ENCODE measurements around the gene USP32. TPM values are rescaled to one million over a fixed set of nuclear protein-coding genes. Genes with fewer than 3 reads are reported as not detected.

The USP32 gene
- polyA plus RNA-seq, 4 donors = 38.1 to 47.9 (median 41.4) TPM

- no peak for DNase-seq (ENCODE audit: low read depth in 4 of 4, low spot score in 2 of 4)
These were observed 250.6 kb downstream of the USP32 start for GRCh38 chr17:60141111-60142018.

GRCh38 chr17:60139438-60140285 is 252.3 kb downstream of the USP32 start:
- no peak for DNase-seq (ENCODE audit: low read depth in 4 of 4, low spot score in 2 of 4)

GRCh38 chr17:60138769-60139437 is 253.0 kb downstream of the USP32 start:
- DNase-seq (ENCODE audit: low read depth in 4 of 4, low spot score in 2 of 4) = no peak

- no peak for DNase-seq (ENCODE audit: low read depth in 4 of 4, low spot score in 2 of 4)
These were observed 254.2 kb downstream of the USP32 start for GRCh38 chr17:60137731-60138130.

- no peak for DNase-seq (ENCODE audit: low read depth in 4 of 4, low spot score in 2 of 4)
These were observed 255.8 kb downstream of the USP32 start for GRCh38 chr17:60135951-60136666.

- peak in 1 of 4 donors; percentile 82 for DNase-seq (ENCODE audit: low read depth in 4 of 4, low spot score in 2 of 4)
These were observed 256.6 kb downstream of the USP32 start for GRCh38 chr17:60135151-60135950.

- no peak for DNase-seq (ENCODE audit: low read depth in 4 of 4, low spot score in 2 of 4)
These were observed 257.4 kb downstream of the USP32 start for GRCh38 chr17:60134396-60135150.

- DNase-seq (ENCODE audit: low read depth in 4 of 4, low spot score in 2 of 4) = no peak
These were observed 261.5 kb downstream of the USP32 start for GRCh38 chr17:60130466-60130865.

GRCh38 chr17:60129164-60129563 is 262.8 kb downstream of the USP32 start:
- DNase-seq (ENCODE audit: low read depth in 4 of 4, low spot score in 2 of 4) = no peak

Other genes with a start within 250 kb of the USP32 start
- 10 to 100 TPM; 35.5 to 60.0 (median 46.5) TPM for gene CA4, start 242.2 kb downstream of the USP32 start, polyA plus RNA-seq (ENCODE audit: insufficient read length in 4 of 4)
- gene CHCT1, start 30.4 kb upstream of the USP32 start, polyA plus RNA-seq (ENCODE audit: insufficient read length in 4 of 4) = under 1 TPM in 1 of 4 donors, not detected in 3; 0.34 TPM
- gene APPBP2, start 134.1 kb upstream of the USP32 start, polyA plus RNA-seq (ENCODE audit: insufficient read length in 4 of 4) = 10 to 100 TPM; 49.2 to 59.5 (median 54.1) TPM
- 10 to 100 TPM; 19.6 to 24.9 (median 20.9) TPM for gene PPM1D, start 208.1 kb upstream of the USP32 start, polyA plus RNA-seq (ENCODE audit: insufficient read length in 4 of 4)

Measured in left renal cortex interstitium (tissue), 4 donors.